Stimulated activated CD4-positive, alpha-beta T cell treated with anti-CD3 and anti-CD28 coated beads, Interleukin-12 subunit alpha, Interleukin-12 subunit beta, amount 100 ng/mL, for 48 hours (primary cell): Measurements from ENCODE around the gene MACROD2.

Experiments used
- DNase-seq, 3 donors: peaks; one replicate each; pipeline ENCODE4 v3.0.0-alpha.2; 2020; ENCODE audit warnings: low read depth in 2 of 3, low spot score in 1 of 3

Gene MACROD2

DNA sequence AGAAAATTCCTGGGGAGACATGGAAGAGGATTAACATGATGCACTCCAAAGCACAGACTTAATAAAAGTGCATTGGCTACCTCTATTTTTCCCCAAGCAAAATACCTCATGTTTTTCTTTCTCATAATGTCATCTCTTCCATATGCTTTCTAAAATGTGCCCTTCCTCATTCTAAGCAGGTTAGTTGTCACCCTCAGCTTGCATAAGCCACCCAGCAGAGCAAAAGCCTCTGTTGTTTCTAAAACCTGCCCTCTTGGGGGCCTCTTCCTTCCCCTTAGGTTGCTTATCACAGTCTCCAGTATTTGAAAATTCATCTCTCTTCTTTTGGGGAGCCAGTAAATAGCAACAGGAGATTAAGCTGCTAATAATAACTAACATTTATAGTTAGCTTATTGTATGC, 525.7 kb downstream of the MACROD2 start:
- no peak for DNase-seq

DNA sequence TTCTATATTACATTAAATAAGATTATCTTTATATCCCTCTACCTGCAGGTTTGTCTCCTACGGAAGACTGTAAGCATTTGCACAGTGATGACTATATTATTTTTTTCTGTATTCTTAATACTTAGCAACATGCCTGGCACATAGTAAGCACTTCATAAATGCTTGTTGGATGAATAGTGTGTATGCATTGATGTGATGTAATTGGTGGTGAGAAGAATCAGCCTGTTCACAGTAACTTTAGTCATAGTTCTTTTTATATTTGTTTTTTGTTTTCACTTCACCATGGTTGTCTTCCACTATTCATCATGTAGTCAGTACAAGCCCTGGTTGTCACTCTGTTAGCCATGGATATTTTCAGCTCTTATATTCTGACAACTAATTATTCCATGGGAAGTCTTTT, 526.1 kb downstream of the MACROD2 start:
- DNase-seq, result no peak

DNA sequence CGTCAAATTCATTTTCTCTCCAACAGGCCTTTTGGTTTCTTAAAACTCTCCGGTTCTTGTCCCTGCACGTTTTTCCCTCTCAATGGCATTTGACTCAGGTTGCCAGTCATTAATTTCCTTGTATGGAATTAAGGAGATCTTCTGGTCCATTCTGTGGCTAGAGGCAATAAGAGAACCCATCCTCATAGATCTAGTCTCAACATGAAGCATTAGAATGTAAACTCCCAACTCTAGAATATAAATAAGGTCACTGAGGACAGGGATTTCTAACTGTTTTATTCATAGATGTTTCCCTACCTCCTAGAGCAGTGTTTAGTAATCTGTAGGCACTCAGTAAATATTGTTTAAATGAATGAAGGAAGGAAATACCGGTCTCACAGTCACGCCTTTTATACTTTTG, 527.3 kb downstream of the MACROD2 start:
- DNase-seq, result no peak

- DNase-seq, result no peak
Measured at GRCh38 chr20:14523090-14523489, 527.8 kb downstream of the MACROD2 start.

- DNase-seq, result no peak
Measured at GRCh38 chr20:14525426-14525825, 530.1 kb downstream of the MACROD2 start.

- no peak for DNase-seq
Measured at GRCh38 chr20:14526891-14527290, 531.6 kb downstream of the MACROD2 start.

- no peak for DNase-seq
Measured at GRCh38 chr20:14531786-14532185, 536.5 kb downstream of the MACROD2 start.

DNA sequence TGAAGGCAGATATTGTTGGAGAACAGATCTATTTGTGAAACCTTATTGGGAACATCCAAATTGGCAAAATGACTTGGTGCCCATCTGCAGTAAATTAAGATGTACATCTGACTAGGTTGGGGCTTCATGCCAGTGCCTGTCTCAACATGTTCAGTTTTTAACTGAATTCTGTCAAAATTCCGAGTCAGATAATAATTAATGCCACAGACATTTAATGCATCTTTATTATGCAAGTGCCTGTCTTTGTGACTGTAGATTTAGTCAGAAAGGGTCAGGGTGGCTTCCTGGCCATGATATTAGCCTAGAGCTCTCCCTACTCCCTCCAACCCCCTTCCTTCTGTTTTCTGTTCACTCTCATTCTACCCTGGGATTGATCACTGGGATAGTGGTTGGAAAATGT, 541.4 kb downstream of the MACROD2 start:
- no peak for DNase-seq

DNA sequence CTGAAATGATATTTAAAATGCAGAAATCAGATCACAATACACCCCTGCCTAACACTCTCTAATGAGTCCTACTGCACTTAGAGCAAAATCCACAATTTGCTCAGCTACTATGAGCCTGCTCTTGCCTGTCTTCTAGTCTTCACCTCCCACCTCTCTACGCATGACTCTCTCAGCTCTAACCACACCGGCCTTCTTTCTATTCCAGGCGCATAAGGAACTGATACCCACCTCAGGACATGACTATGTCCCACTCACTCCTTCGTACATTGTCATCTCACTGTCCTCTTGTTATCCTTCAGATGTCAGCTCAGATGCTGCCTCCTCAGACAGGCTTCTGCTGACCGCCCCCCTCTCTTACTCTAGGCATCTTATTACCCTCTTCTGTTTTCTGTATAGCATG, 543.1 kb downstream of the MACROD2 start:
- no peak for DNase-seq

DNA sequence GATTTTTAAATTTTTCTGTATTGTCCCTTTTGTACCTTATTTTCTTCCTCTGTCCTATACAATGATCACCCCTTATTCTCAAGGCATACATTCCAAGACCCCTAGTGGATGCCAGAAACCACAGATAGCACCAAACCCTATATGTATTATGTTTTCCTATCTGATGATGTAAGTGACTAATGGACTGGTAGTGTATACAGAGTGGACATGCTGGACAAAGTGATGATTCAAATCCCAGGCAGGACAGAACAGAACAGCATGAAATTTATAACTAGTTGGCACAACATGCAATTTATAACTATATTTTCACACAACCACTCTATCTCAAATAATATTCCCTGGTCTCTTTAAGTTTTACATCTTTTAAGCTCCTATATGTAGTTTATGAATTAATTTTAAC, 547.7 kb downstream of the MACROD2 start:
- DNase-seq, result no peak

GRCh38 chr20:14544688-14545087, 549.4 kb downstream of the MACROD2 start:
- no peak for DNase-seq

GRCh38 chr20:14550655-14551054, 555.3 kb downstream of the MACROD2 start:
- DNase-seq, result no peak

DNA sequence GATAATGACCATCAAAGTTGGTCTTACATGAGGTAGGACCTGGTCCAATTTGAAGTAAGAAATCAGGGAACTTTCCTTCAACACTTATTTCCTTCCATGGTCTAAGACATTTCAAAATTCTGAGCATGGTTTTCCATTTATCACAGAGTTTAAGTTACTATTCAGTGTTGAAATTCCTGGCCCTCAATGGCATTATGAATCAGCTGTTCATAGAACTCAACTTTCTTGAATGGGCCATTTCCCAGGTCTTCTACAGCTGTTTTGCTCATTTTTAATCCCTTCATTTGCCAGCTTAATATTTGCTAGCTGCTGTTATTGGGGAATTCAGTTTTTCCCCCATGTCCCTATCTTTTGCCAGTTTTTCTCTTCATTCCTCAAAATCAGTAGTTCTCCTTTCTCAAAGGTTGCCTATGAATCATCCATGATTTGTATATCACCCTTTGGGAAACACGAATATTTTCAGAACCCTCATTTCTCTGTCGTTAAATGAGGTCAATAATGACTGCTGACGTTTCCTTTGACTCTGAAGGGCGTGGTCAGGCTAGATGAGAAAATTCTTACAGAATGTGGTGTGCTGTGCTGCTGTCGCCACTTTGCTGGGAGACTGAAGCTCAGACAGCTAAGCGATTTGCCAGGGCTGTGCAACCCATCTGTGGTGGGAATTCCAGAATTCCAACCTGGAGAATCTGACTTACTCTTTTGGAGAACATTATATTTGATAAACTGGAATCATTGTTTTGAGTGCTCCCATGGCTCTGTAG, 558.6 kb downstream of the MACROD2 start:
- DNase-seq, result no peak

DNA sequence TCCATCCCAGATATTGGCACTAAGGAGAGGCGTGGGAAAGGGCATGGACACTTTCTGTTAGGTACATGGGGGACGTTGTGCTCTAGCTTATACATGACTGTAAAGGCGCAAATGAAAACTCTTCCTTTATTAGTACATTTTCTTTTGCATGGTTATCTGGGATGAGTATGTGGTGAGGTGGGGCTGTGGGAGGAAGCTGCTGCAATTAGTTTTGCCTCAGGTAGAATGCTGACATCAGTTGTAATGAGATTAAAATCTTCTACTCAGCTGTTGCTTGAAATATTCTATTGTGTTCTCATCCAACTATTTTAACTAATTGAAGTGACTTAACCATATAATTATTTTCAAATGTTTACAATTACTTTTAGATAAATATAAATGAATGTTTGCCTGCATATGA, 560.4 kb downstream of the MACROD2 start:
- DNase-seq, result no peak

- no peak for DNase-seq
Measured at GRCh38 chr20:14556206-14556605, 560.9 kb downstream of the MACROD2 start.

DNA sequence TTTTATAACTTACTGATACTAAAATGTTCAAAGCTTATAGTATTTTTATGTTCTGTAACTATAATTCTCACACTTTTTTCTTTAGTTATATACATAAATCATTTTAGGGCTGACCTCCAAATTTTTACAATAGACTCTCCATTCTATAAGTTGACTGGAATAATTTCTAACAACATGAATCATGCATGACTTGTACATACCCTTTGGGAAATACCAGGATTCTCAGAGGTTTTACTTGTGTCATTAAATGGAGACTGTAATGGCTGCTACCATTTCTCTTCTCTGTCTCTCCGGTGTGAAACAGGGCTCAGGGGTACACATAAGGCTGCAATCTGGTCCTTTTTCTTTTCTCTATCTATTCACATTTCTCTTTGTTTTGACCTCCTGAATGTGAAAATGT, 564.3 kb downstream of the MACROD2 start:
- no peak for DNase-seq

DNA sequence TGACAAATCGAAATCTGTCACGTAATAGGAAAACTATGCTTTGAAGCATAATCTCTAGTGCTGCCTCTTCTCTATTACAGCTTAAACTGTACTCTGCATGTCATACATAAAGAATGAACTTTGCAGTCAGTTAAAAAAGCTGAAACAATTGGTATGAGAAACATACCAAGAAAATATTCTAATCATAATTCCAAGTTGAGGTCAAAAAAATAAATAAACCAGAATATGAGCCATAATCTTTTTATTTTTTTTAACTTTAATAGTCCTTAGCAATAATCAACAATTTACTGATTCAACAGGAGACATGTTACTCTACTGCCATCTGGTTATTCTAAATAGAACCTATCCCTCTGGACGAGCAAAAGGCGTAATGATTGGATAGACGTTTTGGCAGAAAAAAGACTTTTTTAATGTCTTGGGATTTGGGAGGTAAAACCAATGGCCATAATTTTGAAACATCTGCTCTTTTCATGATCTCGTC, 566.5 kb downstream of the MACROD2 start:
- DNase-seq, result no peak

- DNase-seq, result no peak
Measured at GRCh38 chr20:14562981-14563380, 567.7 kb downstream of the MACROD2 start.

GRCh38 chr20:14566505-14566904, 571.2 kb downstream of the MACROD2 start:
- no peak for DNase-seq

- DNase-seq, result no peak
Measured at GRCh38 chr20:14568225-14568624, 572.9 kb downstream of the MACROD2 start.

GRCh38 chr20:14568701-14569100, 573.4 kb downstream of the MACROD2 start:
- no peak for DNase-seq

DNA sequence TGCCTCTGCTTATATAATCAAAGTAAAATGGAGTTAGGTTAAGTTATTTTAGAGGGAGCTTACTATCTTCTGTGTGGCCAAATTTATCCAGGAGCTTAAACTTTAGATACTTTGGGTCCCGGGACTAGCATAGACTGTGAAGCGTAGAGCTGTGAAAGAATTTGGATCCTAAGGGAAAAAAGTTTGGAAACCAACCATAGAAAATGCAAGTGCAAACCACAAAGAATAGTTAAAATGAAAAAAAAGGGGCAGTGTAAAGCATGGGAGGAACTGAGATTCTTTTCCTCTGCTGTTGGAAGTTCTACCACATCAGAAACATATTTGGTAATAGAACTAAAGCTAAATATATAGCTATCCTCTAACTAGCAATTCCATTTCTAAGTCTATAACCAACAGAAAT, 574.3 kb downstream of the MACROD2 start:
- DNase-seq, result no peak

DNA sequence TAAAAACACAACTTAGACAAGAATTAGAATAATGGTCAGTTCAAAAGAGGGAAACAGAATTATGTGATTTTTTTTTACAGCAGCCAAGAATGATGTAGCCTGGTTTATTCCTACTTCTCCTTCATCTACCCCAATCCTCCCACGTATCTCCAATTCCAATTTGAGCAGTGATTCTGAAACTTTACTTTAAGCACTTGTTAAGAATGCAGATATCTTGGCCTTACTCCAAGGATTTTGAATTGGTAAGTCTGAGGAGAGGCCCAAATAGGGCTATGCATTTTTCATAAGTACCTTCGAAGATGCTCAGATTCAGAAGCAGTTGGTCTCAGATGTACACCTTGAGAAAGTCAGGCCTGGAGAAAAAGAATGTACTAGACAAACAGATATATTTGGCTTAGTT, 575.5 kb downstream of the MACROD2 start:
- no peak for DNase-seq
